HG03565 (cell line): ENCODE data around the gene SELENOK.

Source experiments
- ATAC-seq: cut with Tn5 transposase; IDR thresholded peaks from one replicate; pipeline ENCODE4 v1.9.1; 2021; ENCODE audit warnings: mild to moderate bottlenecking, moderate library complexity; ENCODE audit not compliant: unreplicated experiment

SELENOK gene

DNA sequence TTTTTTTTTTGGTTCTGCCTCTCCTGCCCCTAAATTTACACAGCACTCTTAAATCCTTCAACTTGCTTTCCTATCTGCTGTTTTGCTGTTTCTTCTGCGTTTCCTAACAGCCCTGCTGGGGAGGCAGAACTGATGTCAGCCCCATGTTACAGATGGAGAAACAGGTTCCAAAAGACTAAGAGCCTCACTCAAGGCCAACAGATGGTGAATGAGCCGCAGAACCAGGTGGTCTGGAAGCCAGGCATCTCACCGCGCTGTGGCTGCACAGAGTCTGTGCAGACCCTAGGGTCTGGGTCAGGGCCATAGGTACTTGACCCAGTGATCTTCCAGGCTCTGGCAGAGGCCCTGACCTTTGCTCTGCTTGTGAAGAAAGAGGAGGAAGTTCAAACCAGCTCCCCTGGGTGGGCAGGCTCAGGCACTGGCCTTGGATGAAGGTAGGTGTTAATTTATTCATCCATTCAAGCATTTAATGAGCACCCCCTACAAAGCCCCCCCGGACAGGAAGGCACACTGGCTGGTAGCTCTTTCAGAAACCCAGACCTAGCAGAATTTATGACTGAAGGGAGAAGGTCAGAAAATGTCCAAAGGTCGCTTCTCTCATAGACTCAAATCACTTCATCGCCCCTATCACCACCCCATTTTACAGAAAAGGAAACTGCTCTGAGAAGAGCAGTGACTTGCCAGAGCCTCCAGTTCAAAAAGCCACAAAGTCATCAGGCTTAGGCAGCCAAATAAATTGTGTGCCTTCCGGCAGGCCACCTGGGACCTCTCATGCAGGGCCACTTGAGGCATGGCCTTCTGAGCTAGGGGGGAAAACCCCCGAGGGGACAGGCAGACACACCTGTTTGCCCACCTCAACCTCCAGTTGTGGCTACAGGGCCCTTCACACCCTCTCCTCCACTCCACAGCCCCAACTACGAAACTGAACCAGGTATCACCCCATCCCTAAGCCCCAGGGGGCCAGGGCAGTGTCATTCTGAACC is 48.2 kb downstream of the SELENOK start:
- no peak for ATAC-seq

DNA sequence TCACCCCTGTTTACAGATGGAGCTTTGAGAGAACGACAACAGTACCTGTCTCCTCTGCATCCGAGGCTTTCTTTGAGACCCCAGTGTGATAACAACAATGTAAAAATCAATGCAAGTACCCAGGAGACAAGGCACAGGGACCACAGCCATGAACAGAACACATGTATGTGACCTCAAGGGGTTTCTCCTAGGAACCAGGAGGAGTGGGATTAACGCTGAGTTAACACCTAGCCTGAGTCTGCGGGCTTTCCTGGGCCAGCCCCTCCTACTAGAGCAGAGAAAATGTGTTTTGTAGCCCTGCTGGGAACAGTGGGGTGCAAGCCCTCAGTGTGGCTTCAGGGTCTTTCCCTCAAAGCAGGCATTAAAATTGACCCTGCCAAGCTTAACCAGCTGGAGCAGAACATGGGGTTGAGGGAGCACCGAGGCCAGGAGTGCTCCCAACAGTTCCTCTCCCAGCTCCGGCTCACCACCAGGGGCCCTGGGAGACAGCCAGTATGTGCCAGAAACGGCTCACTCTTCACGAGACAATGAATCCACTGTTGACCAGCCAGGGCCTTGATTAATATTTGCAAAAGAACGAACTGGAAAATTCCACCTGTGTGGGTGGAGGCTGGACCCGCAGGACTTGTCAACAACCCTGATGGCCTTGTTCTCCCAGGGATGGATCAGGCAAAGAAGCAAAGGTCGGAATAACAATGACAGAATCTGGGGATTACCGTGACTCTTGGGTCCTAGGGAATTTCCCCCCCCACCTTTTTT is 49.0 kb downstream of the SELENOK start:
- ATAC-seq: no peak

DNA sequence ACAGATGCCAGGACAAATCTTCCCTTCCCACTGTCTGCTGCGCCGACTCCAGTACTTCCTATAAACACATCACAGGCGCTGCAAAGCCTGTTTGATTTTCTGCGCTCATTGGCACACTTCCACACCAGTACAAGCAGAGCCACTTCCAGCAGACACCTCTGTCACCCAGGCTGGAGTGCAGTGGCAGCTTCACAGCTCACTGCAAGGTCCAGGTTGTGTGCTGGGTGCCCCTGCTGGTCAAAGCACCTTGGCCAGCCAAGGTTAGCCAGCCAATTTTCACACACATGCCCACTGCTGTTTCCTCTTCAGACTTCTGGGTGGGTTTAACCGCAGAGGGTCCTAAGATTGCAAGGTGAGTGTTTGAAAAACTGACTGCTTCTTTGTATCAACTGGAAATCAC is 50.4 kb downstream of the SELENOK start:
- no peak for ATAC-seq

DNA sequence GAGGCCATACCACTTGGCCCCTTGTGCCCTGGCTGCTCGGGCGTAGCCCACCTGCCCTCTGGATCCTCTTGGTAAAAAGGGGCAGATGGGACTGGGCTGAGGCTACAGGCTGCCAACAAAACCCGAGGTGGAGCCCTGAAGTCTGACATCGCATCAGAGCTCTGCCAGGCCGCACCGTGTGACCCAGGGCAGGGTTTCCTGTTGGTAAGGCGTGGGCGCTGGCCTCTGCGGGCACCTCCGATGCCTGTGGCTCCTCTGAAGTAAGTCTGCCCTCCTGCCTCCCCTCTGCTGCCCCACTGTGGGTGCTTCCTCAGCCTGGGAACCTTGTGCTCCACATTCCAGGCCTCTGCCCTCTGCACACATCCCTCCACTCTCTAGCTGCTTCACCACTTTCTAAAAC is 54.3 kb downstream of the SELENOK start:
- ATAC-seq: no peak

DNA sequence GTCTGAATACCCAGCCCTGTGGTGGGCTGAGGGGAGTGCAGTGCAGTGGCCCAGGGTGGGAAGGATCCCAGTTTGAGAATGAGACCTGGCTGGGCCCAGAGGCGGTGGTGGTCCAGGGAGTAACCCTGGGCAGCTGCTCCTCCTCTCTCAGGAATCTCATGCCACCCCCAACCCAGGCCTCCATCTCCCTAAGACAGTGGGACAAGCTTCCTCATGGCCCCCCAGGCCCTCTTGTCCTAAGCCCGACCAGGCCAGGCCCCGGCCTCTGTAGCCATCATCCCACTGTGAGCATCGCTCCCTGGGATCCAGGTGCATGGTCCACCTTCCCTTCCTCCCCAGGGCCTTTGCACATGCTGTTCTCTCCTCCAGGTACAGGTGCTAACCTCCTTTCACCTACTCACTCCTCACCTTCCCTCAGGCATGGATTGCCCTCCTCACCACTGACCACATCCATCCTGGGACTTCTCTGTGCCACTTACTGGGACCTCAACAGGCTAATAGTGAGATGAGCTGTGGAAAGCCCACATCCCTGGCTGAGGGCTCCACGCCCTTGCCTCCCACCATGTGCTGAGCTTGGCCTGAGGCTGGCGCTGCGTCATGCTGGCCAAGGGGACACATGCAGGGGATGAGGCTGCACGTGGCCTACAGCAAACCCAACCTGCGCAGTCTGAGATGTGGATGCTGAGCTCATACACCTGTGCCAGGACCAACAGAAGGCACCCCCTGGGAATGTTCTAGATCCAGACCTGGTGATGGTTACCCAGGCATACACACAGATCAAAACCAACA is 55.4 kb downstream of the SELENOK start:
- ATAC-seq: no peak

DNA sequence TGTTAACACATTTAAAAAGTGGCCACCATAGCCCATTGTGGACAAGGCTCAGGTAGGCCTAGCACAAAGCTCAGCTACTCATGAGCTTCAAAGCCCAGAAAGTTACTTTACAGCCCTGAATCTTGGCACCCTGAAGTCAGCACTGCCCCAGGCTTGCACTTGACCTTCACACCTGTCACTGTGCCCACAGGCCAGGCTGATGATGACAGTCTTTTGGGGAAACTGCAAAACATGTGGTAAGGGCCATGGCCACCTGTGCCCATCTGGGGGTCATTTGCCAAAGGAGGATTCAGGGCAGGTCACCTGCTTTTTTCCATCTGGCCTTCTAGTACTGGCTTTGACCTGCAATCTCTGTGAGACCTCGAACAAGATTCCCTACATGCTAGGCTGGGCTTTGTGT is 56.4 kb downstream of the SELENOK start:
- ATAC-seq: no peak

DNA sequence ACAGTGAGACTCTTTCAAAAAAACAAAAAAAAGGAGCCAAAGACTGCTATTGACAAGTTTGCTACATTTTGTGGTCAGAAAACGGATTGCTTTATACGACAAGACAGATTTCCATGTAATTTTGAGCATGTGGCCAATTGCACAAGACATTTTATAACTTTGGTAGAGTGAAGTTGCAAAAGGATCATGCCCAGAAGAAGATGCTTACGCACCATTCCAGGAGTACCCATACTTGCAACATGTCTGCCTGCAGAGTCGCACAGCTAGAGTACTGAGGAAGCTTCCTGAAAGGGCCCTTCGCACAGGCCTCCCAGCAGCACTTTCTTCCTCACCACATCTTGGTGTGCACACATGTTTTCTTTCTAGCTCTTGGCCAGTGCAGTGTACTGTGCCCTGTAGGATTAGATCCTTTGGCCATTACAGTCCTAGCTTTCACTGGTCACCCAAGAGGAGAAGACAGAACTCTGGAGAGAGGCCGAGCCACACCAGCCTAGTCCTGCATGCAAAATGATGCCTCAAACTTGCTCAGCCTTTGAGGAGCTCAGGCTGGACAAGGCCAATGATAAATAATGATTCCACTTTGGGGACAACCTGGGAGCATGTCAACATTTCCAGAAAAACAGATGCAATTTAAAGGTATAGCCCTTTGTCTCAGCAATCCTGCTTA is 57.1 kb downstream of the SELENOK start:
- ATAC-seq: no peak
